NCI-H2029 (cell line): ENCODE data around the gene STK17A.
"Not testable (repeated sequence)": the region's sequence is repeated elsewhere in the genome, so short reads cannot be mapped to it uniquely, and the experiment has no call there.

ENCODE experiments used
- DNase-seq: peaks from one replicate; lab custom pipeline; 2025; lab: John Stamatoyannopoulos, UW

The STK17A gene

DNA sequence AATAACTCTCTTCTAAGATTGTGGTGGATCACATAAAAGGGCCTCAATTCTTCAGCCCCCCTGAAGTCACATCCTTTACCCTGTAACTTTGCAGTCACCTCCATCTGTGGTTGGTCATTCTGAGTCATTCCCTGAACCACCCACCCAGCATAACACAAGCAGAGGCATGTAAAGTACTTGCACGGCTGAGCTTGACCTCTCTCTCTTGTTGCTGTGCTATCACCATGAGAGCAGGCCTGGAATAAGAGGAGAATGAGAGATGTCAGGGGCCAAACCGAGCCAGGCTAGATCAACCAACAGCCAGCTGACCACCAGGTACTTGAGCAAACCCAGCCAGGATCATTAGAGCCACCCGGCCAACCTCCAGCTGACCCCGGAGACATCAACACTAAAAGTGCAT is 13.5 kb upstream of the STK17A start:
- no peak for DNase-seq

DNA sequence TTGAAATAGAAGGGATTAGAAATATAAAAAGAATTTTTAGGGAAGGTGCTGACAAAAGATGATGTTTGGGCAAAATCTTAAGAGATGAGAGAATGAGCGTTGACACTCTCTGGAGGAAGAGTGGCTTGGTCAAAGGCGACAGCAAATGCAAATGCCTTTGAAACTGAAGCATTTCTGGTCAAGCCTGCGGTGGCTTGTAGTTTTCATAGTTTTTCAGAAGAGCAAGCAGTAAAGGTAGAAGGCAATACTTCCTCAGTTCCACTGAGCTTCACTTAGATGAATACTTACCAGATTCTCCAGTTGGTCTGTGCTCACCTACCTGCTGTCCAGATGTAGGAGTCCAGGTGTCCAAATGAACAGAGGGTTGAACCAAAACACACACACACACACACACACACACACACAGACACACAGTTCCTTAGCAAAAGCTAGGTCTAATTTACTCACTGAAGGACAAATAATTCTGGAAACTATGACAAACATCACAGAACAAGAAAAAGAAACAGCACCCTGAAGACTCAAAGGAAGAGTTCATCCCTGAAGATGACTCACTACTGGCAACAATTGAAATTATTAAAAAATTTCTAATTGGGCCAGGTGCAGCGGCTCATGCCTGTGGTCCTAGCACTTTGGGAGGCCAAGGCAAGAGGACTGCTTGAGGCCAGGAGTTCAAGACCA is 12.1 kb upstream of the STK17A start:
- no peak for DNase-seq

DNA sequence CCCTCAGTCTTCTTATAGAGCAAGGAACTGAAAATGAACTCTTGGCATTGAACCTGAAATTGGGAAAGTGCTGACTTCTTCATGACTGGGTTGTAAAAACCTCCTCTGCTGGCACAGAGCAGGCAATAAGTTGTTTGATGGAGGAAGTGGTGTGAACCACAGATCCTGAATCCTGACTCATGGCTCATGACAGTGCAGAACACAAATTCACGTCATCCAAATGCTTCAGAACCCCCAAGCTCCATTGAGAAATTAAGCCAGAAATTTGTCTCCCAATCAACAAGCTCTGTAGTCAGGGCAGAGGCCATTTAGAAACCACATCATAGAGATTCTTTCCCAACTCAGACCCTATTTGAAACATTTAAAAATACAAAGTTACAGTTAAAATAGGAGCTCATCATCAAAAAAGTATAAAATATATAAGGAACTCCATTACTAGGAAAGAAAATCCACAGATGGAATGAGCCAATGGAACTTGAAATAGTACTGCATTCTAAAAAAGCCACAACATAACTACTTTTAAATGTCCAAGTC is 10.3 kb upstream of the STK17A start:
- DNase-seq: no peak

DNA sequence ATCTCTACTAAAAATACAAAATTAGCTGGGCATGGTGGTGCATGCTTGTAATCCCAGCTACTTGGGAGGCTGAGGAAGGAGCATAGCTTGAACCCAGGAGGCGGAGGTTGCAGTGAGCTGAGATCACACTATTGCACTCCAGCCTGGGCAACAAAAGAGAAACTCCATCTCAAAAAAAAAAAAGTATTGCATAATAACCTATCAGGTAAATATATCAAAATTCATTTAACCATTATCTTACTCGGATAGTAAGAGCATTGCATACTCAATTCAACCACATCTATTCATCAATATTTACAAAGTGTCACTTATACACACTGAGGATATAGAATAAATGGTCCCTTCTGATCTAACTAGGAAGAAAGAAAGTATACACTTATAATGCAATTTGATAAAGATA is 9.1 kb upstream of the STK17A start:
- DNase-seq: not testable (repeated sequence)

DNA sequence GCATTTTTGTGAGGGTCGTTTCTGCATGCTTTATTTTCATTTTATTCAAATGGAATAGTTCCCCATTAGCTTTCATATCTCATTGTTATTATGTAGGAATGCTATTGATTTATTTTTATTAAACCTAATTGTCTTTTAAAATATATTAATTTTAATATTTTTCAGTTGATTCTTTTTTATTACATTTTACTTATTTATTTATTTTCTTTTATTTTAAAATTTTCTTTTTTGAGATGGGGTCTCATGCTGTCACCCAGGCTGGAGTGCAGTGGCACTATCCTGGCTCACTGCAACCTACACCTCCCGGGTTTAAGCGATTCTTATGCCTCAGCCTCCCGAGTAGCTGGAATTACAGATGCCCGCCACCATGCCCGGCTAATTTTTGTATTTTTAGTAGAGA is 7.4 kb upstream of the STK17A start:
- no peak for DNase-seq

DNA sequence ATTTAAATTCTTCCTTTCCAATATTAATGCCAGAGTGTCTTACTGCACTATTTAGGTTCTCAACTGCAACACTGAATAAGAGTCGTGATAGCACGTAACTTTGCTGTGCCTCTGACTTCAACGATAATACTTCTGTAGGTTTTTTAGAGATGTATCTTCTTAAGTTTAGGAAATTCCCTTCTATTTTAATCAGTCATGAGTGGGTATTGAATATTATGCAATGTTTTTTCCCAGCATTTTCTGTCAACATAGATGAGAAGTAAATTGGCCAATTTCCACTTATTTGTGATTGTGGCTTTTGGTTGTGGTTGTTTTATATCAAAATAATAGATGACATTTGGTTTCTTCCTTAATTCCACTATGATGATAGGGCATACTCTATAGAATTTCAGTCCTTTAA is 6.7 kb upstream of the STK17A start:
- DNase-seq: no peak

DNA sequence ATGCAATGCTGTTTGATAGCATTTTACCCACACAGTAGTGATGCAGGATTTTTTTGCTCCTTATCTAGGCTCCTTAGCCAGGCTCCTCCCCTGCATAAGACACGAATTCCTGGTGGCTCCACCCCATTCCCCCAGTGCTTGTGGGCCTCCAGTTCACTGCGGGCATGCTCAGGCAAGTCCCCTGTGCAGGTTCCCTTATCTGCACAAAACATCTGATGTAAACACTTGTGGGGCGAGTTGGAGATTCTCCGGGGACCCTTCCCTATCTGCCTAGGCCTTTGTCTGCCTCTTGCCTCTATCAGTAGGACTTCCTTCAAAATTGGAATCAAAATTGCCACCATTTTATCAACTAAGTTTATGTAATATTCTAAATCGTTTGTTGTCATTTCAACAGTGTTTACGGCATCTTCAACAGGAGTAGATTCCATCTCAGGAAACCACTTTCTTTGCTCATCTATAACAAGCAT is 5.4 kb upstream of the STK17A start:
- DNase-seq: no peak

DNA sequence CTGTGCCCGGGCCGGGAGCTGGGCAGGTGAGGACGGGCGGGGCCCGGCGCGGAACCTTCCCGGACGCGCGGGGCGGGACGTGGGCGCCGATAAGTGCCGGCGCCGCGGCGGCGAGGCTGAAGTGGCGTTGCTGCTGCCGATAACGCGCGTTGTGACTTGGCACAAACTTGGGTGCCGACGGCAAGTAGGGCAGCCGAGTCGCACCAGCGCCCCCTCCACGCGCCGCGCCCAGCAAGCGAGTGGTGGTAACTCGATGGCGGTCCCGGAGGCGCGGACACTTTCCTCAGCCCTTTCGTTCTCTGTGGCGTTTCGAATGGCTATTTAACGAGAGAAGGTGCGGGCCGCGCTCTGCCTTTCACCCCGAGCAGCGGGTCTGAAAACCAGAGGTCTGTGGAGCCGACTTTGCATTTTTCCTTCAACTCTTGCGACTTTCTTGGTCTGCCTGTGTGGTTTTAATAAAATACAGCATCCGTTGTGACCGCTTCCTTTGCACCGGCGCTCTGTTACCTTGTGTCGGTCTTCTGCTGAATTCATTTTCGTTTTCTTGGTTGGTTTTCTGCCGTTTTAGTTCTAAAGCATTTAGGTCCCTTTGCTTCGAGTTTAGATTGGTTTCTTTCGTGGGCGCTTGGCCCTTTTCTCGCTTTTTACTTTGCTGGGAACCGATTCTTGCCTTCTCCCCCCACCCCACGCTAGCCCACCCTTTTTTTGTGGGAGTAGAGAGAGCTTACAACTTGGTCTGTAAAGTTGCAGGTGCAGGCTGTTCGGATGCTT is 701 bp downstream of the STK17A start:
- DNase-seq: no peak

DNA sequence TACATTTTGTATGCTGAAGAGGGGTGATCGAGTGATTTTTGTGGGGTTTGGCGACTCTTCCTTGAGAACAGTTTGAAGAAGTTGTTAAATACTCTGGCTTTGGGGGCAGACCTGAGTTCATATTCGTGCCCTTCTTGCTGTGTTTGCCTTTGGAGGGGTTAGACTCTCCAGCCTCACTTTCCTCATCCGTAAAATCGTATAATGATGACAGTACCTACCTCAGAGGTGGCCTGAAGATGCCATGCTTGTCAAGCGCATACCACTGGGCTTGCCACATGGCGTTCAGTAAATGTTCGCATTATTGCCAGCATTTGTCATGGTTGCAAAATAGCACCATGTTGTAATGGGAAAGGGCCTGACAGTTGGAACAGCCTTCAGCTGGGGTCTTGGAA is 1.3 kb downstream of the STK17A start:
- DNase-seq: no peak

DNA sequence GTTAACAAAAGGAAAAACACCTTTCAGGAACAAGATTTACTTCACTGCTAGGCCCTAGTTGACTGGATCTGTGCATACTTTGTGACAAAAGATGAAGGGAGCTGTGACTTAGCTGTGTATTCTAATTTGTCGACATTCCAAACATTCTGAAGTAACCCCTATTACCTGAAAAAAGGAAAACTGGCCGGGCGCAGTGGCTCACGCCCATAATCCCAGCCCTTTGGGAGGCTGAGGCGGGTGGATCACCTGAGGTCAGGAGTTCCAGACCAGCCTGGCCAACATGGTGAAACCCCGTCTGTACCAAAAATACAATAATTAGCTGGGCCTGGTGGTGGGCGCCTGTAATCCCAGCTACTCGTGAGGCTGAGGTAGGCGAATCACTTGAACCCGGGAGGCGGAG is 1.8 kb downstream of the STK17A start:
- not testable (repeated sequence) for DNase-seq

DNA sequence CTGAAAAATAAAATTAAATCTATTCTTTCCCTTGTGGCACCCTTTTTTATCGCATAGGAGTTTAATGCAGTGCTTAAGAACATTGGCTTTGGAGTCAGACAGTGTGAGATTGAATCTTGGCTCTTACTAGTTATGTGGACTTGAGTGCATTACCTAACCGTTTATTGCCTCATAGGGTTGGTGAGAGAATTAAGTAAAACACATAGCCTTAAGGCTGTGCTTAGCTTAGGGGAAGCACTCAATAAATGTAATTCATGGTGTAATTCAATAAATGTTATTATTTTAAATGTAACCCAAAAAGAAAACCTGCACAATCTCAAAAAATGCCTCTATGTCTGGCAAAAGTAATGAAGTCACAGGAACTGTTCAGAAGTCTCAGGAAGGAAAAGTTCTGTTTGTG is 2.7 kb downstream of the STK17A start:
- DNase-seq: no peak

DNA sequence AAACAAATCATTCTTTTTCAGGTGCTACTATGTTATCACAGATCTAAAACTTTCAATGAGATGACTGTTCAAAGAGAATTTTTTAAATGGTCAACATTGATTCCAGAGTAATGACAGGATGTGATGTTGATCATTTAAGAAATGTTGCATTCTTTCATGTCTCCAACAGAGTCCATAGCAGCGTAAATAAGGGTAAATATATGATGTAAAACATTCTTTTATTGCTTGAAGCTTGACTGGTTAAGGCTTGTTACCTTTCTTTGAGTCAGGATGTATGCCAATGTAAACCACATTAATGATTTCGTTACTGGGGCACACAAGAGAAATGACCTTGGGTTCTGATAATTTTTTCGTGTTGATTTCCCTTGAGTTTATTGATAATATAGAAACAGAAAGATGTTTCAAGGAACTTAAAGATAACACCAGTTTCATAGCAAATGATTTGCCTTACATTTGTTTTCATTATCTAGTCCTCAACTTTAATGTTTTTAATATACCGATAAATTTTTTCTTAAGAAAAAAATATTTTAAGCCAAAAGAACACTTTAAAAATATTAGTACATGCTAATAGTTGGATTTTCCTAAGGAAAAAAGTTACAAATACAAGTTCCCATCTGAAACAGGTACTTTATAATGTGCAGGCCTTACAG is 3.5 kb downstream of the STK17A start:
- no peak for DNase-seq

DNA sequence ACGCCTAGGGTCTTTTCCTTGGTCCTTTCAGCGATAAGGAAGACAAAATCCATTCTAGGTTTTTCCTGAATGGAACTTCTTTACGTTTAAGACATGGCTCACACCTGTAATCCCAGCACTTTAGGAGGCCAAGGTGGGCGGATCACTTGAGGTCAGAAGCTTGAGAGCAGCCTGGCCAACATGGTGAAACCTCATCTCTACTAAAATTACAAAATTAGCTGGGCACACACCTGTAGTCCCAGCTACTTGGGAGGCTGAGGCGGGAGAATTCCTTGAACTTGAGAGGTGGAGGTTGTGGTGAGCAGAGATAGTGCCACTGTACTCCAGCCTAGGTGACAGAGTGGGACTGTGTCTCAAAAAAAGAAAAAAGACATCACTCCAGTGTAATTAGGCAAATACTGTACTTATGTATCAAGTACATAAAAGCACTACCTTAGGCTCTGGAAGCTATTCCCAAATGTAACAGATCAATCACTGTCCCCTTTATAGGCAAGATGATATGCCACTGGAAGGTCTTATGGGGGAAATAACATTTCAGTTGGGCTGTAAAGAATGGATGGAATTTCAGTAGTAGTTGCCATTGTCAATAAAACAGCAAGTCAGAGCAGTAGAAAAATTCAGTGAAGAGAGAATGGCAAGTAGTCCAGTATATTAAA is 5.7 kb downstream of the STK17A start:
- no peak for DNase-seq

DNA sequence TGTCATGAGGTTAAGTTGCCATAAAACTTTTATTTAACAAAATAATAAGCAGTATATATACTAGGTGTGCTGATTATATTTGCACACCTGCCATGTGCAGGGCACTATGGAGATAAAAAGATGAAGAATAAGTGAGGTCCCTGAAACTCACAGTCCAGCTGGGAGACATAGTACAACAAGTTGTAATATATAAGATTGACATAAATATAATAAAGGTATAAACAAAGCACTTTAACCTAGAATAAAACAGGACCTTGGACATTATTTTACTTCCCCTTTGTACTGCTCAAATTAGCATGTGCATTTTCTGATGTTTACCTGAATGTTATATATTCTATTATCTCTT is 6.2 kb downstream of the STK17A start:
- no peak for DNase-seq

DNA sequence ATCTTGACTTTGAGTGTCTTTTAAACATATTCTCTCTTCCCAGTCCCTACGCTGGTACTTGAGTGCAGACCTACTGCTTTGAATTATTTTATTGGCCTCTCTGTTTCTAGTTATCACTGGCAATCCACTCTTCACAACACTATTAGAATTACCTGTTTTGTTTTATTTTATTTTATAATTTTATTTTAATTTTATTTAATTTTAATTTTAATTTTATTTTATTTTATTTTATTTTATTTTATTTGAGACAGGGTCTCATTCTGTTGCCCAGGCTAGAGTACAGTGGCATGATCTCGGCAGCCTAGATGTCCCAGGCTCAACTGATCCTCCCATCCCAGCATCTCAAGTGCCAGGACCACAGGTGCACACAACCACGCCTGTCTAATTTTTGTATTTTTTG is 6.8 kb downstream of the STK17A start:
- no peak for DNase-seq

DNA sequence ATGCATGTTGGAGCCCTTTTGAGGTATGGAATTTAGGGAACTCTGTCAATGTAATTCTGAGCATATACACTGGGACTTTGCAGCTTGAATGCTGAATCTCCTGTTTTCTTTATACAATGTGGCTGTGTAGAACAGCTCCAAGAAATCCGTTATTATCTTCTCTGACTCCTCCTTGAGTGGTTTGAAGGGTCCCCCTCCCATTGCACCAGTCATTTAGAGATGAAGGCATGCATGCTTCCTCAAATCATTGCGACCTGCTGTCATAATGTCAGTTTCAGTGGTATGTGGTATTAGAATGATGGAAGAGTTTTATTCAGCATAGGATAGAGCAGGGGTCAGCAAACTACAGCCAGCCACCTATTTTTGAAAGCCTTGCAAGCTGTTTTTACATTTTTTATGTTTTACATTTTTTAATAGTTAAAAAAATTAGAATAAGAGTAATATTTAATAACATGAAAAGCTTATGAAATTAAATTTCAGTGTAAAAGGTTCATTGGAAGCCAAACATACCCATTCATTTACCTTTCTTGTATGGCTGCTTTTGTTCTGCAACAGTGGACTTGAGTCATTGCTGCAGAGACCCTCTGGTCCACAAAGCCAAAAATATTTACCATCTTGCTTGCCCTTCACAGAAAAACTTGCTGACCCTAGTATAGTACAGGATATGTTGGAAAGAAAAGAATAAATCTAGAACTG is 8.1 kb downstream of the STK17A start:
- DNase-seq: no peak

DNA sequence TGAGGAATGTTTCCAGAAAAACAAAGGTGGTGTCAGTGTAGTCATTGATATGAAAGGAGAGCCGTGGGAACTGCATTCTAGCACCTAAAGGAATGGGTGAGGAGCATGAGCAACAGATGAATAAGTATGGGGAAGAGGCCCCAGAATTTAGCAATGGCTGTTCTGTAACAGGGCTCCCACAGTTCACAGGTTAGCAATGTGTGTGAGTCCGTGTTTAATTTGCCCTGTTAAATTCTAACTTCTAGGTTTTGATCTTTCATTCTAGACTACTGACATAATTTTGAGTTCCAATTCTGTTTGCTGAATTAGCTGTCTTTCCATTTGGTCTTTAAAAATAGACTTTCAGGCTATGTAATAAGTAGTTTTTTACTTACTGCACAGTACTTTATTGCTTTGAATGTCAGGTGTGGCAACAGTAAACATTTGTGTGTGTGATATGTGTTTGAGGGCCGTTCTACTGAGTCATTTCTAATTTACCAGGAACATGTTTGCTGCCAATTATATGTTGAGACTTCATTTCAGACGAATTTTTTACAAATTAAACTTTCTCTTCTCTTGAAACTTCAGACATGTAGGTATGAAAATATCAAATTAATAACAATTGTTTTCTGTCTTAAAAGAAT is 8.8 kb downstream of the STK17A start:
- DNase-seq: no peak

DNA sequence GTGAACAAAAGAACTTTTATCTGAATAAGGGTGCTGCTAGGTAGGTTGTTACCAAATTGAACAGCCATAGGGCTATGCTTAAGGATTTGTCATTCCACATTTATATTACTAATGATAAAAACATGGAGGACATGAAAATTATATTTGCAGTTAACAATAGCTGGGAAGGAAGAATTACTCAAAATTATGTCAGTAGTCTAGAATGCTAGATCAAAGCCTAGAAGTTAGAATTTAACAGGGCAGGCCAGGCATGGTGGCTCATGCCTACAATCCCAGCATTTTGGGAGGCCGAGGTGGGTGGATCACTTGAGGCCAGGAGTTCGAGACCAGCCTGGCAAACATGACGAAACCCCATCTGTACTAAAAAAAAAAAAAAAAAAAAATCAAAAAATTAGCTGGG is 9.4 kb downstream of the STK17A start:
- DNase-seq: no peak

DNA sequence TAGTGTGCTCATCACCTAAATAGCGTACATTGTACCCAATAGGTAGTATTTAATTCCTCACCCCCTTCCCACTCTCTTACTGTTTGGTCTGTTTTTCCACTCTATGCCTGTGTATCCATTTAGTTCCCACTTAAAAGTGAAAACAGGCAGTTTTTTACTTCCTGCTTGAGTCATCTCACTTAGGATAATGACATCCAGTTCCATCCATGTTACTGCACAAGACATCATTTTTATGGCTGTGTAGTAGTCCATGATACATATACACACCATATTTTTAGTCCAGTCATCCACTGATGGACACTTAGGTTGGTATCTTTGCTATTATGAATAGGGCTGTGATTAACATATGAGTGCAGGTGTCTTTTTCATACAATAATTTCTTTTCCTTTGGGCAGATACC is 10.1 kb downstream of the STK17A start:
- no peak for DNase-seq

DNA sequence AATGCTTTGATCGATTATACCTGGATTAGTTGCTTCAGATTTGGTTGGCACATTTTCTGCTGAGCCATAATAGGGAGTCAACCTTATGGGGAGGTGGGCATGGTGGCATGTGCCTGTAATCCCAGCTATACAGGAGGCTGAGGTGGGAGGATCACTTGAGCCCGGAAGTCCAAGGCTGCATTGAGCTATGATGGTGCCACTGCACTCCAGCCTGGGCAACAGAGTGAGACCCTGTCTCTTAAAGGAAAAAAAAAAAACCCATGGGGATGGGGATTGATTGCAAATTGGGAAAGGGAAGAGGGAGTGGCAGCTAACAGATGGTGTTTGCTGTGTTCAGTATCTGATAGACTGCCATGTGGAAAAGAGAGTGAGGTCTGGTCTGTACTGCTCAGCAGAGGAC is 11.1 kb downstream of the STK17A start:
- no peak for DNase-seq

DNA sequence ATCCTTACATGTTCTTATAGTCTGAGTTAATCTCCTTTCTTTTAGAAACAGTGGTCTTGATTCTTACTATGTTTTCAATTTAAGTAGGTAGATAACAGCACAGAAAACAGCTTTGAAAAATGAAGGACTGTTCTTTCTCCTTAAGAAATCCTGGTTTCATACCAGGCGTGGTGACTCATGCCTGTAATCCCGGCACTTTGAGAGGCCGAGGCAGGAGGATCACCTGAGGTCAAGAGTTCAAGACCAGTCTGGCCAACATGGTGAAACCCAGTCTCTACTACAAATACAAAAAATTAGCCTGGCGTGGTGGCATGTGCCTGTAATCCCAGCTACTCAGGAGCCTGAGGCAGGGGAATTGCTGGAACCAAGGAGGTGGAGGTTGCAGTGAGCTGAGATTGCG is 13.5 kb downstream of the STK17A start:
- DNase-seq: not testable (repeated sequence)

DNA sequence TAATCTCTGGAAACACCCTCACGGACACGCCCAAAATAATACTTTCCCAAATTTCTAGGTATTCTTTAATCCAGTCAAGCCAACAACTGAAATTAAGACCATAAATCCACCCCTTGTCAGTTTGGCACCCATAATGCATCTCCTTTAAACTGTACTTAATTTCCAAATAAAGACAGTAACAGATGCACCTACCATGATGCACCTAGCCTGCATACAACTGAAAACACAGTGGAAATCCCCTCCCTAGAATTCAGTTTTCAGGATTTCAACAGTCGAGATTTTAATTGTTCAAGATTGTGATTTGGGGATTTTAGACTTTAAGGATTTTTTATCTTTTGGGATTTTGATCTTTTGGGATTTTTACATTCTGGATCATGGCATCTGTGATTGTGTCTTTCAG is 17.1 kb downstream of the STK17A start:
- DNase-seq: no peak
